ENCODE data around the gene HIVEP3. TPM values are rescaled to one million over a fixed set of nuclear protein-coding genes. Genes with fewer than 3 reads are reported as not detected.
A peak's percentile ranks its signal among the peaks of the same experiment; 100 is the strongest.

The HIVEP3 gene
- total RNA-seq, result under 1 TPM; 0.13 to 0.99 TPM
- 0.82 TPM for polyA plus RNA-seq (2013, experiment 1 of 2)
- polyA plus RNA-seq (2013, experiment 2 of 2), result 1.1 TPM
- long read RNA-seq, experiment 1, result 0 reads
- long read RNA-seq, experiment 2, result 0 reads
- long read RNA-seq, experiment 3, result 0 reads
- long read RNA-seq, experiment 4, result 0 reads

- peak within 1 kb of the TSS; percentile 68 for H3K4me3 ChIP-seq (ENCODE audit: low read length)
- 8 to 21% methylated on average over 7 to 15 of the region's 15 CpGs for whole genome bisulfite sequencing, 2 experiments (ENCODE audit: insufficient coverage in 1 of 2, insufficient read length in 1 of 2)
- H3K9me3 ChIP-seq (ENCODE audit: control insufficient read depth, low read length), result peaks cover 4% of the 10 kb centered on the region
- no peak within 1 kb of the TSS for H3K9ac ChIP-seq (ENCODE audit: extremely low read depth, low read length, poor library complexity, severe bottlenecking)
- peak; percentile 52 for TF ChIP-seq CTCF (conservative IDR thresholded peaks at IDR 0.05)
- Mint-ChIP-seq H3K9me3 (peaks cover 2% of the 10 kb centered on the region), H3K4me1 (peaks cover 28% of the 10 kb centered on the region), H3K27me3 (ENCODE audit: insufficient read depth) (peaks cover 40% of the 10 kb centered on the region), H3K36me3 (ENCODE audit: low read depth) (no peaks in the 10 kb centered on the region), H3K4me3 (peak within 1 kb of the TSS; percentile 51), H3K27ac (no peak within 1 kb of the TSS)
- DNase-seq, result no peak
- H3K27me3 ChIP-seq (ENCODE audit: control insufficient read depth, insufficient read depth, low read length, poor library complexity, severe bottlenecking), result peaks cover 38% of the 10 kb centered on the region
- peaks cover 4% of the 10 kb centered on the region for H3K4me1 ChIP-seq (ENCODE audit: control insufficient read depth, insufficient read depth, low read length)
- H3K27ac ChIP-seq (ENCODE audit: low read depth, low read length), result no peak within 1 kb of the TSS
- no peaks in the 10 kb centered on the region for H3K36me3 ChIP-seq (ENCODE audit: control insufficient read depth, insufficient read depth, low read length)
Measured at GRCh38 chr1:41918450-41919043, at the start of gene HIVEP3. Gene HIVEP3, minus strand, starts transcription at chr1:41918922.

GRCh38 chr1:41964400-41964799, 45.7 kb upstream of the HIVEP3 start:
- WGBS, 2 experiments (ENCODE audit: insufficient coverage in 1 of 2, insufficient read length in 1 of 2), result 91 to 100% methylated on average over 3 of the region's 3 CpGs
- H3K27me3 Mint-ChIP-seq (ENCODE audit: insufficient read depth), result no peaks in the 10 kb centered on the region
- TF ChIP-seq CTCF (conservative IDR thresholded peaks at IDR 0.05), result no peak
- Histone ChIP-seq H3K36me3 (ENCODE audit: control insufficient read depth, insufficient read depth, low read length) (no peaks in the 10 kb centered on the region), H3K27me3 (ENCODE audit: control insufficient read depth, insufficient read depth, low read length, poor library complexity, severe bottlenecking) (no peaks in the 10 kb centered on the region), H3K4me1 (ENCODE audit: control insufficient read depth, insufficient read depth, low read length) (no peaks in the 10 kb centered on the region), H3K9ac (ENCODE audit: extremely low read depth, low read length, poor library complexity, severe bottlenecking) (no peak overlapping the region), H3K27ac (ENCODE audit: low read depth, low read length) (no peak overlapping the region), H3K4me3 (ENCODE audit: low read length) (no peak overlapping the region), H3K9me3 (ENCODE audit: control insufficient read depth, low read length) (no peaks in the 10 kb centered on the region)
- no peak overlapping the region for H3K4me3 Mint-ChIP-seq
- no peak for DNase-seq
- no peaks in the 10 kb centered on the region for H3K9me3 Mint-ChIP-seq
- no peak overlapping the region for H3K27ac Mint-ChIP-seq
- H3K36me3 Mint-ChIP-seq (ENCODE audit: low read depth), result no peaks in the 10 kb centered on the region
- no peaks in the 10 kb centered on the region for H3K4me1 Mint-ChIP-seq

GRCh38 chr1:41963636-41964035, 44.9 kb upstream of the HIVEP3 start:
- H3K27me3 Mint-ChIP-seq (ENCODE audit: insufficient read depth), result no peaks in the 10 kb centered on the region
- no peaks in the 10 kb centered on the region for H3K9me3 Mint-ChIP-seq
- no peaks in the 10 kb centered on the region for H3K27me3 ChIP-seq (ENCODE audit: control insufficient read depth, insufficient read depth, low read length, poor library complexity, severe bottlenecking)
- H3K4me1 Mint-ChIP-seq, result no peaks in the 10 kb centered on the region
- H3K4me3 ChIP-seq (ENCODE audit: low read length), result no peak overlapping the region
- no peak for TF ChIP-seq CTCF (conservative IDR thresholded peaks at IDR 0.05)
- no peak overlapping the region for H3K4me3 Mint-ChIP-seq
- 94 to 100% methylated on average over 5 of the region's 6 CpGs for WGBS, 2 experiments (ENCODE audit: insufficient coverage in 1 of 2, insufficient read length in 1 of 2)
- no peak overlapping the region for H3K27ac Mint-ChIP-seq
- no peaks in the 10 kb centered on the region for H3K4me1 ChIP-seq (ENCODE audit: control insufficient read depth, insufficient read depth, low read length)
- no peak for DNase-seq
- no peaks in the 10 kb centered on the region for H3K36me3 ChIP-seq (ENCODE audit: control insufficient read depth, insufficient read depth, low read length)
- H3K9ac ChIP-seq (ENCODE audit: extremely low read depth, low read length, poor library complexity, severe bottlenecking), result no peak overlapping the region
- H3K36me3 Mint-ChIP-seq (ENCODE audit: low read depth), result no peaks in the 10 kb centered on the region
- H3K27ac ChIP-seq (ENCODE audit: low read depth, low read length), result no peak overlapping the region
- H3K9me3 ChIP-seq (ENCODE audit: control insufficient read depth, low read length), result no peaks in the 10 kb centered on the region
